Effector CD8-positive, alpha-beta T cell (primary cell): ENCODE data around the gene CCDC60.

ENCODE experiments used
- DNase-seq: peaks from one replicate; lab custom pipeline; 2025; lab: John Stamatoyannopoulos, UW

Gene CCDC60

DNA sequence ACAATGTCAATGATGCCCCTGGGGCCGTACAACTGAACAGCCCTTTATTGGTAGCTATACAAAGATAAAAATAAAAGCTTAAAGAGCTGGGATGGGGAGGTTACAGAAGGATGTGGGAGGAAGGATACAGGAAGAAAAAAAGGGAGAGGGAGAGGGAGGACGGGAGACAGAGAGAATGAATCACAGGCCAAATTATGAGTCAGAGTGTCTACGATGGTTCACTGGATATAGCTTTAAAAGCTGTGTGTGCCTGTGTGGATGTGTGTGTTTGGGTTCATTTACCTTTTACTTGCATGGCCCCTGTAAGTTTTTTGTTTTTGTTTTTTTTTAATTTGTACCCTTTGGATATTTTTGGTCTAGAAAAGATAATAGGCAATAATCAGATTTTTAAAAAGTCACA, 111.9 kb downstream of the CCDC60 start:
- no peak for DNase-seq

DNA sequence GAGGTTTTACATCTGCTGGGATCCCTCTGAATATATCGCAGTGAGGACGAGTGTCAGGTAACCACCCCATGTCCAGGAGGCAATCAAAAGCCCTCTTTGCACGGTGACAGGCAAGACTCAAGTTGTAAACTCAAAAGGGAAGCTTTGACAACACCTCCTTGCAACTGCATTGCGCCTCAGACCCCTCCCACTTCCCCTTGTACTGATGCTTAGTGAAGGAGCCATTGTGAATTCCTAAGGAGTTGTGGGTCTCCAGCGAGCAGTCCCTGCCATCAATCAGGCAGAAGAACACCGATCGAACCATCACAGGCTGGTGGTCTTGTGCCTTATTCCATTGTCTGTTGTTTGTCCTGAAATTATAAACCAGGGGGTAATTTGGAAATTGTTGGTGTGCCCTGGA, 112.6 kb downstream of the CCDC60 start:
- DNase-seq: no peak

DNA sequence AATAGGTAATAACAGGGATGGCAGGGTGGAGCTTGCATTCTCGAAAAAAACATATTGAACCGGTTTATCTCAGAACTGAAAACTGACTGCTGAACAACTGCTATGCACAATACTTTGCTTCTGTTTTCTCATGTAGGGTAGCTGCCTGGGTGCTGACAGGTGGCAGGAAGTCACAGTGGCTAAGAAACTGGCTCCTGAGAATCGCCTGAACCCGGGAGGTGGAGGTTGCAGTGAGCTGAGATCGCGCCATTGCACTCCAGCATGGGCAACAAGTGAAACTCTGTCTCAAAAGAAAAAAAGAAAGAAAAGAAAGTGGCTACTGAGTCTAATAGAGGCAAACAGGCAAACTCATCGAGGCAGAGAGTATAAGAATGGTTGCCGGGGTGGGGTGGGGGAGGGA, 113.1 kb downstream of the CCDC60 start:
- DNase-seq: no peak

DNA sequence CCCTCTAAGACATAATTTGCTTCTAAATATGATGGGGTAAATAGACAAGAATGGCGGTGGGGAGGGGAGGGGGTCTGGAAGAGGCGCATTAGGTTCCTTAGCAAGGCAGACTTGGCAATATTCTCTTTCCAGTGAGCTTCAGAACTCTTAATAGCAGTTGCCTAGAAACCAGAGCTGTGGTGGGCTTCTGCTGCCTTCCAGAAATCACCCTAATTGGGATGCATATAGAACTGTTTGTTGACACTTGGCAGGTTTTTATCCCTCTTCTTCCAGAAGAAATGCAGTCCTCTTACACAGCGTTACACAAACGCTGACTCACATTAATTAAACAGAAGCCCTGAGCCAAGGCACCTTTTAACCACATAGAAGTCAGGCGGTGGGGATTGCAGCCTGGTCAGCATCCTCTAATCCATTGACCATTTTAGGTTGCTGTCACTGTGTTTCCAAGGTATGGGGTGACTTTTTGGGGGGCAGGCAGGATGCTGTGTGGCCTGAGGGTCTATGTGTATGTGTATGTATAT, 114.1 kb downstream of the CCDC60 start:
- DNase-seq: no peak

DNA sequence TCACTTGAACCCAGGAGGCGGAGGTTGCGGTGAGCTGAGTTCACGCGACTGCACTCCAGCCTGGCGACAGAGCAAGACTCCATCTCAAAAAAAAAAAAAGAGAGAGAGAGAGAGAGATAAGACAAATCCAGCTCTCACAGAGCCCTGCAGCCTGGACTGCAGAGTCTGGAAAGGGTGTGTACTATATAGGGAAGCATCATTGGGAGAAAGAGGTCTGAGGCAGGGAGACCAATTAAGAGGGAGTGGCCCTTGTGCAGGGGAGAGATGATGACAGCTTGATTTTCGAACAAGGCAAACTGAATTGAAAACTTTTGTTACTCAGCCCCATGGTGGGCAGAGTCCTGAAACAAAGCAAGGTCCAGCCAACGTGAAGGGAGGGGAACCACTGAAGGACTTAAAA, 116.2 kb downstream of the CCDC60 start:
- DNase-seq: no peak

DNA sequence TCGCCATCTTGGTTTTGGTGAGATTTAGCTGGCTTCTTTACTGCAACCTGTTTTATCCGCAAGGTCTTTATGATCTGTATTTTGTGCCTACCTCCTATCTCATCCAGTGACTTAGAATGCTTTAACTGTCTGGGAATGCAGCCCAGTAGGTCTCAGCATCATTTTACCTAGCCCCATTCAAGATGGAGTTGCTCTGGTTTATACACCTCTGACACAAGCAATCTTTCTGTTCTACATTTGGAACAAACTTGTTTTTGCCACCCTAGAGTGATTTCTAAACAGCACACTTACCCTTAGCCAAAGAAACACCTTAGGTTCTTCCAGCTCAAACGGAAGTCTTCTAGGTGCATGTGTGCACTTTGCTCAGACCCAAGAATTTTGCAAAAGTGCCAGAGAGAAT, 122.3 kb downstream of the CCDC60 start:
- DNase-seq: no peak

DNA sequence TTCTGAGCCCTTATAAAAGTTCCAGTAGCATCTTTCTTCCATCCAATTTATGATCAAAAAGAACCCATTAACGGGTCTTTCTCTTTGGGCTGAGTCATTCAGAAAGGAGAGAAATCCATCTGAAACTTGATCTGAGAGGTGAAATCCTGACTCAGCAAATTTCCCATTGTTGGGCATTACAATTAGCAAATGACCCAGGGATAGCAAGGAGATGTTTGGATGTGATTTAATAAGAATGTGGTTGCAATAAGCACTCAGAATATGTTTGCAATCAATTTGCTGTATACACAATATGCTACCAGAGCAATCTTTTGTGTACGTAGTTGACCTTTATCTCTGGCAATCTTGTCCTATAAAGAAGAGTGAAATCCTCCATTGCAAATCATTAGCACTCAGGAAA, 122.7 kb downstream of the CCDC60 start:
- DNase-seq: no peak

DNA sequence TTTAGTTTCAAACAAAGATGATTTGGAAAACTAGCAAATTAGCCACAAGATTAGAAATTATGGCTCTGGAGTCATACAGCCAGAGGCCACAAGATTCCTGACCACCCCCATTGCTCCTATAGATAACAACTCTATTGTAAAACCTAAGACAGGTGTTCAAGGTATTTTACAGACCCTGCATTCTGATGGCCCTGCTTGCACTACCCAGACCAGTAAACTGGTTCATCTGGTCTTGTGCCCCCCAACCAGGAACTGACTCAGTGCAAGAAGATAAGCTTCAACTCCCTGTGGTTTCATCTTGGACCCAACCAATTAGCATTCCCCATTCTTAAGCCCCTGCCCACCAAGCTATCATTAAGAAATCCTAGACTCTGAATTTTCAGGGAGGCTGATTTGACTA, 125.0 kb downstream of the CCDC60 start:
- DNase-seq: no peak

DNA sequence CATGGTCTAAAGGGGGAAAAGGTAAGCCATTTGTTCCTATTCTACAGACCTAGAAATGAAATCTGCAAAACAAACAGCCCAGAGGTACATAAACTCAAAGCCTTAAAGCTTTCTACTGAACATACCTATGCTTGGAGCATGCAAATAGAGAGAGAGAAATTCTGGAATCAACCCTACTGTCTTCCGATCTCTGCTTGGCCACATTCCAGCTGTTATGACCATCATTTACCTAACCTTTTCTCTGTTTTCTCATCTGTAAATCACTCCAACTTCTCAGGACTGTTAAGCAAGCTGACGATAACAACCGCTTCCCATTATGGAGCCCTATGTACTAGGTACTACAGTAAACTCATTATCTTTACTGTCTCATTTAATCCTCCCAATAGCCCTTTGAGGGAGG, 126.3 kb downstream of the CCDC60 start:
- DNase-seq: no peak

DNA sequence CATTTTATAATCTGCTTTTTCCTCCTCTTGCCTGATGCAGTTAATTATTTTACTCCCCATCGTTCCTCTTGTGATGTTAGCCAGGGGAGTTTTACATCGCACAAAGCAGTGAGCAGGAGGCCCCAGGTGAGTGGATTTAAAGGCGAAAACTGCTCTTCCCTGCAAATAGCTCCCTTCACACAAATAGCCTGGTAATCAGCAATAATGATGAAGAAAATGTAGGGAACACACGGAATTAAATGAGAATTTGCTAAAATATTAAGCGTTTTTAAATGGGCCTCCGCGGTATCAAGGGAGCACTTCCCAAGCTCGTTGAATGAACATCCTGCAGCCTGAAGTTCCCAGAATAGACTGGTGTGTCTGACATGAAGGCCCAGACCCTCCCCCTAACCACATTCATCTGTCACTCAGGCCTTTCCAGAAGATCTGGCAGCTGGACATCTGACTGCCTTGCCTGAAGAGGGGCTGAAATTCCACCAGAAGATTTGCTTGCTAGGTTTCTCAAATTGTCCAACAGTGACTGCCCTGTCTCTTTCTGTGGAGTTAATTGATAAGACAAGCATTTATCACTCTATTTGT, 127.2 kb downstream of the CCDC60 start:
- DNase-seq: no peak

DNA sequence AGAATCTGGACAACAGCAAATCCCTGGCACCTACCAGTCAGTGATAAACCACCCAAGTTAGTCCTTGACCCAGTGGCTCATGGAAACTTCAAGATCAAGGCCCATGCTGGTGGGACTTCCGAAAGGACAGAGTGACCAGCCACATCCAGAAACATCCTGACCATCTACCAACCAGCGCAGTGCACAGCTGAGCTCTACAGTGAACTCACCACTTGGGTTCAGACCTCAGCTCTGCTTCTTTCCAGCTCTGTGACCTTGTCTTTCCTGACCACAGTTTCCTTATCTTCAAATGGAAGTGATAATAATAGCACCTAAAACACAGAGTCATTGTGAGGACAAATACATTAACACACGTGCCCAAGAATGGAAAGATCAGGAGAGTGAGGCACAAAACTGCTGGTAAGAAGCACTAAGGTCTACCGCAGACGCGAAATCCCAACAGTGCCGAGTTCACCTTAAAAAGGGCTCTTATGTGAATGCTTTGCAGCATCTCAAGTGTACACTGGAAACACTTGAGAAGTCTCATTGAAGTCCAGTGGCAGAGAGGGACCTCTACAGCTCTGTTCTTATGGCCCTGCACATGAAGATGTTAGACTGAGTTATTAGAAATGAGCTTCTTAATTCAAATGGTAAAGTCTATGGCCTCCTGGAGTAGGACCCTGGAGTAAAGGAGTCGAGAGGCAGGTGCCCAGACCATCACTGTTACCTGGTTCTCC, 128.8 kb downstream of the CCDC60 start:
- no peak for DNase-seq

DNA sequence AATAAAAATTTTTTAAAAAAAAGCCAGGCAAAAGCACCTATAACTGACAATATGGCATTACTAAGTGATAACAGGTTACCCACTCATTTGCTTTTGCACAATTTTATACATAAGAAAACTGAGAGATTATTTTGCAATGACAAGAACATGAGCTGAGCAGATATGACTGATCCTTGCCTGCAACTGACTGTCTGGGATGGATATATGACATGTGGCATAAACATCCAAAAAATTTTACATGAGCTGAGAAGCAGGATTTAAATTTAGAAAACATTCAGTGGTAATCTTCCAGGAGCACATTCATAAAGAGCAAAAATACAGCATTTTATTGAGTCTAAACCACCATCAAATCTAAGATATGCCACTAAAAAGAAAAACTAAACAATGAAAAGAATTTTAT, 133.8 kb downstream of the CCDC60 start:
- DNase-seq: no peak

DNA sequence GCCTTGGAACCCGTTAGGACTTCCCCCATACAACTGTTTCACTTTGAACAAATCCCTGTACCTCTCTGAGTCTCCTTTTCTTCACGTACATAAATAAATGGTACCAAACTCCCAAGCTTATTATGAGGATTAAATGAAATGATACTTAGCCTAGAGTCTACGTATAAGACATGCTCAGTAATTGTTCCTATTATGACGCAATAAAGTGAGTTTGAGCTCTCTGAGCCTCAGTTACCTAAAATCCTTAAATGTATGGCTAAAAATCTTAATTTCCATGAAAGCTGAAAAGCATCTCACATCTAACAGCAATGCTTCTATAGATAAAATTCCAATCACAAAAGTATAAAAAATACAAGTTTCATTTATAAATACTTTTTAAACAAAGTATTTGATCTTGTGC, 141.1 kb downstream of the CCDC60 start:
- no peak for DNase-seq

DNA sequence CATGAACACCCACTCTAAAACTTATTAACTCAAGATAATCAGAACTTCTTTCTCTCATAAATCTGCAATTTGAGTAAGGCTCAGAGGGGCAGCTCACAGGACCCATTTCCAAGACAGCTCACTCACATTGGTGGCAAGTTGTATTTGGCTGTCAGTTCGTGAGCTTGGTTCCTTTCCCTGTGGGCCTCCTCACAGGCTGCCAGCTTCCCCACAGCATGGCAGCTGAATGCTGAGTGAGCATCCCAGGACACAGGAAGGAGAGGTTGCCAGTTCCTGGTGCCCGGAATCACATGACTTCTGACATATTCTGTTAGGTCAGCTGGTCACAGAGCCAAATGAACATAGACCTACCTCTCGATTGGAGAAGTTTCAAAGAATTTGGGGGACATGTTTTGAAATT, 142.4 kb downstream of the CCDC60 start:
- DNase-seq: no peak

DNA sequence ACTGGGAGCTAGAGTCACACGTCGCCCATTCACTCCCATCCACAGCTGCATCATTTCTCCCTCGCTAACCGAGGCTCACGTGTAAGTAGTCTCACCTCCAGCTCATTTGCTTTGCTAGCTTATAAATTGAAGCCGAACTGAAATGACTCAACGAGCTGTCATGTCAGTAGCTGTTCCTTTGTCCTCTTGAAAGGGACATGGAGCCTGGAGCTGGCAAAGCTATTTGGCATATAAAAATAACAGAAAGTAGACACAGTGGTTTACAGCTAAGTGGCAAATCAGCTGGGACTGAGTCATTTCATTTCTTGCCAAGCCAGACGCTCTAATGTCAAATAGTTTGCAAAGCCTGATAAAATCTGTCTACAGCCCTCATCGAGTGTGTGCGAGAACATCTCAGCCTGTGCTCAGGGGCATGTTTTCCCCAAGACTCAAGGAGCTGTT, 144.6 kb downstream of the CCDC60 start:
- DNase-seq: no peak

DNA sequence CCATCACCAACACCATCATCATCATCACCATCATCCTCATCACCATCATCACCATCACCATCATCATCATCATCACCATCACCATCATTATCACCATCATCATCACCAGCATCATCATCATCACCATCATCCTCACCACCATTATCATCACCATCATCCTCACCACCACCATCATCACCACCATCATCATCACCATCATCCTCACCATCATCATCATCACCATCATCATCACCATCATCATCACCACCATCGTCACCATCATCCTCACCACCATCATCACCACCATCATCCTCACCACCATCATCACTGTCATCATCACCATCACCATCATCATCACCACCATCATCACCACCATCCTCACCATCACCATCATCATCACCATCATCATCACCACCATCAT, 146.0 kb downstream of the CCDC60 start:
- DNase-seq: no peak

DNA sequence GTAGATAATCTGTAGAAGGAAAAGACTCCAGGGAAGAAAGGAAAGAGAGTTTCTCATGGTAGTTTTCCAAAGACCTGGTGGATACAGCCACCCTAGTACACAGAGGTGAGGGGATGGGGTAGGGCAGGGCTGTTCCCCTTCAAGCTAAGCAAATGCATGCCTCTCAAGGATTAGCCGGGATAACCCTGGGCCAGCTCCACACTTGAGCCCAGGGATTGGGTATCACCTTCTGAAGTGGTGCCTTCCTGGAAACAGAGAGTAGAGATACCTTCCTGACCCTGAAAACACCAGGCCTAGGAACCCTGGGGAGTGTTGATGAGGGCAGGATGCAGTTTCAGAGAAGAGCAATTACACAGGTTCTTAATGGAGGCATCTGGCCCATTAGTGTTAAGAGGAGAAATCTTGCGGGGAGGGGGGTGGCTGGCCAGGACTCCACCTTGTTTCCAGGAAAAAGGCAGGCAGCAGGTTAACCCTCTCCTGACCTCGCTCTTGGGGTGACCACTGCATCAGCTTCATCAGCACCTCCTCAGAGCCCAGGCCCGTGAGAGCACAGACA, 152.1 kb downstream of the CCDC60 start:
- no peak for DNase-seq

DNA sequence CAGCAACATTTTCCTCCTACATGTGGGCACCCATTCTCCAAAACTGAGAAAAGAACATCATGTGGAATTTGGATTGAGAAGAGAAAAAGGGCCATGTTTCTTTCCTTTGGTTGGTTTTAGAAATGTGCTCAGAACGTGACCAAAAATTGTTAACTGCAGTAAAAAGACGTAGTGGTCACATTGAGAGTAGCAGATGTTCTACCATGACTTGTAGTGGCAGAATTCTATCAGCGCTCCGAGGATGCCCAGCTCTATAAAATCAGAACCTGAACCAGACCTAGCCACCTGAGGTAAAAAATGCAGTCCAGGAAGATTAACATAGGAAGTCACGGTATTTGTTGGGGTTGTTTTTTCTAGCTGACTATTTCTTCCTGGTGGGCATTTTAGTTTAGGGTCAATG, 157.3 kb downstream of the CCDC60 start:
- DNase-seq: no peak

DNA sequence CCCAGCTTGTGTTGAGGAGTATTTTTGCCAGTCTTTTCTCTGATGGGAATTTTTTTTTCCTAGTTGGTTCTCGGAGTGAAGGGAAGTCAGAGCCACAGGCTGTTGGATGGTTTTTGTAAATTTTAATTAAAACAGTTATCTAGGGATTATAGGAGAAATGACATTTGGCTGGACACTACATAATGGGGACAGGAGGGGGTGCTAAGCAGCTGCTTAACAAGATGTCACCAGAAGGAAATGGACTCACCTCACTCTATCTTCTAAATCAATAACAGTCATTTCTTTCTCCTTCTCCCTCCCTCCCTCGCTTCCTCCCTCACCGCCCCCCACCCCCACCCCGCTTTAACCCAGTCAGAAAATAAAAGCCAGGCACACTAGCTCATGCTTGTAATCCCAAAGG, 165.7 kb downstream of the CCDC60 start:
- DNase-seq: no peak

DNA sequence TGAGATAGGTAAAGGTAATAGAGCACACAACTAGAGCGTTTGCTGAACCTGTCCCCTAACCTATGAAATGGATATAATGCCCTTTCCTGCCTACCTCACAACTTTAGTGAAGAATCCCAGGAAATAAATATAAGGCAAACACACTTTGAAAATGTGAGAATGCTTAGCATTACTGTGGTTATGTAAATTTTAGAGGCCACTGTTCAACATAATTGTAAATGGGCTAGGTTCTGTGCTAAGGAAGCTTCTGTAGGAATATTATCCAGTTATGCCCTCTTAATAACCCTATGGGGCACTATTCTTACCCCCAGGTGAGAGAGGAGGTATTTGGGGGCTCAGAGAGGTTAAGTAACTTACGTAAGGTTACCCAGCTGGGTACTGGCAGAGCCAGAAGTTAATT, 166.5 kb downstream of the CCDC60 start:
- no peak for DNase-seq

DNA sequence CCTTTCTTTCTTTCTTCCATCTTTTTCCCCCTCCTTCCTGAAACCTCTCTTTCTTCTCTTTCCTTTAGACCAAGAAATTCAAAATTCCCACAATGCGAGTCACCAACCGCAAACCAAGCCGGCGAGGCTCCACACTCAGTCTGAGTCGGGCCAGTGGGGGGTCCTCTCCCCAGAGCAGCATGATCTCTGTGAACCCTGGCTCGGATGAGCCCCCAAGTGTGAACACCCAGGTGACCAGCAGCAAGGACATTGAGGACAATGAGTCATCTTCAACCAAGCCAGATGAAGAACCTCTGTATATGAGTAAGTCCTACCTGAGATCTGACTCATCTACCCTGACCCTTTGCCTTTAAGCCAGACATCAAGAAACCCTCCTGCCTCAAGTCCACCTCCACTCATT, 170.5 kb downstream of the CCDC60 start:
- no peak for DNase-seq

DNA sequence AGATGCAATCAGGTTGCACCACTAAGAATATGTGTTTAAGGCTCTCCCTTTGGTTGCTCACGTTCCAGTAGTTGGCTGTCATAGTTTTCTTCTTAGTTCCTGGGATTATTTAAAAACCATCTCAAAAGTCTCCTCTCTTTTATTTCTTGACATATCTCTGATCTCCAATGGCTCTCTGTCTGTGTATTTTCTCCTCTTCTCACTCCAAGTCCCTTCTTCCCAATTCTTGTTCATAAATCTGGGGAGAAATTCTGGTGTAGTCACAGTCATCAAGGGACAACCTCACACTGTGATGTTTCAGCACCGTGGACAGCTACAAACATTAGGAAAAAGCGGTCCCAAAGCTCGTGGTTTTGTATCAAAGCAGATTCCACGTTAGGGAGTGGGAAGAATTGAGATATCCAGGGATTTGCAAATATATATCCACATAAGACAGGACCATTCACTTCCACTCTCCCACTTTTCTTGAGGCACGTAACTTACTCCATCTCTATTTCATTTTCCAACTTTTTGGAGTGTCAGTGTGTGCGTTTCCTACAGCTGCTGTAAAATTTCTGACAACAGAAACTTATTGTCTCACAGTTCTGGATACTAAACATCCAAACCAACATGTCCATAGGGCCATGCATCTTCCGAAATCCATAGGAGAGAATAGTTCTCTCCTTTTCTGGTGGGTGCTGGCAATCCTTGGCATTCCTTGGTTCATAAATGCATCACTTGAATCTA, 178.4 kb downstream of the CCDC60 start:
- DNase-seq: no peak

DNA sequence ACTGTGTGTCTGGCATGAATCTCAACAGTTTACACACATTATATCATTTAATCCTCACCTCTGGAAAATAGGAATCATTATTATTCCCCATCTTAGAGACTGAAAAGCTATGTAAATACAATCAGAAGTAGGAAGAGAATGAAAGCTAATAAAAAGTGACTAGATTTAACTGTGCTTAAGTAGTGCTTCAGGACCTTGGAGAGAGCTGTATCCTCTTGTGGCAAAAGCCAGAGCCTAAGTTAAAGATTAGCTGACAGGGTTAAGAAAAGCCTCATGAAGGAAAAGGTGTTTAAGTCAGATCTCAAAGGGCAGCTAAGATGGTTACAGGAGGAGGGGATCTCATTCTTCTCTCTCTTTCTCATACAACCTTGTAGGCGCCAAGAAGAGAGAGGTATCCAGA, 193.7 kb downstream of the CCDC60 start:
- no peak for DNase-seq
